Measurements from ENCODE around the gene CDKN2AIP. TPM values are rescaled to one million over a fixed set of nuclear protein-coding genes. Genes with fewer than 3 reads are reported as not detected.

CDKN2AIP gene
- total and polyA plus RNA-seq, 2 of the 4 experiments (the other 2 are of a cell fraction), result 11.0 to 16.8 TPM

DNA sequence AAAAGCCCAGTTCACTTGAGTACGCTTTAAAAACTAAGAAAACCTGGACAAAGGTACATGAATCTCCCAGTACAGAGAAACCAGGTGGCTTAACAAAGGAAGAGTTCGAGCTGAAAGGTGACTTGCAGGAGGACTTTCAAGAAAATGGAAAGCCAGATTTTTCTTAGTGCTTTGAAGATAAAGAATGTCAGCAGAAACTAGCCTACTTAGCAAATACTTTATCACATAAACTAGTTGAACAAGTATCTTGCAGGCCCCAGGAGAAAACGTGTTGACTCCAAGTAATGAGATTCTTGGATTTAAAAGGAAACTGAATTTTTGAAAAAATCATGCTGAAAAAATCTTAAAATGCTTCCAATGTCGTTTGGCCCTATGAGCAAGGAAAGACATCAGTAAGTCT lies 26.4 kb downstream of the CDKN2AIP start:
- no peak overlapping the region for H2BK120ac ChIP-seq (ENCODE audit: low read depth, low read length)
- H3K4me3 ChIP-seq (ENCODE audit: insufficient read depth, low read depth, low read length), result no peak overlapping the region
- H3K14ac ChIP-seq (replicated peaks; ENCODE audit: low read depth, low read length), result no peak overlapping the region
- no peaks in the 10 kb centered on the region for H3K9me1 ChIP-seq (ENCODE audit: insufficient read depth, low read length)
- H3K27me3 ChIP-seq (ENCODE audit: control insufficient read depth, insufficient read depth, low read length), result no peaks in the 10 kb centered on the region
- no peak overlapping the region for H4K8ac ChIP-seq (ENCODE audit: low read depth in 2 of 2, low read length in 2 of 2)
- intact Hi-C loops (cut with micrococcal nuclease) (loop anchor here (10.0 kb wide), 1 partner anchor 694 kb away; no protein-coding TSS in a partner anchor), in situ Hi-C loops (cut with MboI; ENCODE audit: low sequenced_read_pairs) (loop anchor here (5.0 to 10.0 kb wide), 2 partner anchors 134 to 191 kb away; no protein-coding TSS in a partner anchor), dilution Hi-C loops (cut with HindIII; ENCODE audit: low sequenced_read_pairs, unreplicated experiment) (no loop called here)
- WGBS, 2 experiments (ENCODE audit: extremely low coverage in 2 of 2, insufficient read length in 1 of 2), result no CpG with 5 or more reads among the region's 4 CpGs
- DNase-seq (no peak), ATAC-seq (ENCODE audit: low read depth) (no peak)
- H3K9ac ChIP-seq (ENCODE audit: low read depth, low read length), result no peak overlapping the region
- peaks cover 2% of the 10 kb centered on the region for H3K4me1 ChIP-seq (ENCODE audit: control insufficient read depth, insufficient read depth, low read length)
- H3K36me3 ChIP-seq (ENCODE audit: control insufficient read depth, insufficient read depth, low read length), result no peaks in the 10 kb centered on the region
- H4K5ac ChIP-seq (ENCODE audit: low read depth, low read length), result no peak overlapping the region
- H3K23ac ChIP-seq (ENCODE audit: low read depth, low read length), result no peak overlapping the region
- no peaks in the 10 kb centered on the region; the same call in 1 of the 2 replicates for H4K20me1 ChIP-seq (ENCODE audit: insufficient read depth, low read length)
- H3K4me2 ChIP-seq (ENCODE audit: low read depth, low read length), result no peak overlapping the region
- H2AK9ac ChIP-seq (replicated peaks; ENCODE audit: low read depth, low read length, poor library complexity), result no peak overlapping the region
- no peak overlapping the region for H2BK5ac ChIP-seq (ENCODE audit: low read depth, low read length, poor library complexity, severe bottlenecking)
- H3K9me3 ChIP-seq (ENCODE audit: control insufficient read depth, insufficient read depth, low read length), result no peaks in the 10 kb centered on the region
- H3K79me1 ChIP-seq (ENCODE audit: low read depth in 1 of 2, low read length in 2 of 2), result no peaks in the 10 kb centered on the region
- TF ChIP-seq RFX5 (IDR thresholded peaks at IDR 0.05; ENCODE audit: low read depth, low read length) (no peak), MXI1 (IDR thresholded peaks at IDR 0.05; ENCODE audit: borderline replicate concordance, low read depth, low read length) (no peak)
- H3K27ac ChIP-seq (ENCODE audit: insufficient read depth, low read length), result no peak overlapping the region
- H3K4ac ChIP-seq (ENCODE audit: low read depth, low read length), result no peak overlapping the region
- no peak overlapping the region for H2AK5ac ChIP-seq (ENCODE audit: low read depth, low read length)
- no peak overlapping the region for H2BK20ac ChIP-seq (ENCODE audit: low read depth, low read length)
- POLR2A ChIA-PET (ENCODE audit: unreplicated experiment), result no interaction called here
- H4K91ac ChIP-seq (ENCODE audit: insufficient read depth, low read depth, low read length), result no peak overlapping the region
- H3K18ac ChIP-seq (ENCODE audit: low read depth, low read length), result no peak overlapping the region
- no peak overlapping the region for H2BK15ac ChIP-seq (ENCODE audit: low read depth, low read length)
- CTCF ChIA-PET, result no interaction called here
- BruUV-seq (replicated peaks), result no TSS peak
- no peak overlapping the region for H3K56ac ChIP-seq (ENCODE audit: extremely low read depth, insufficient read depth, low read length)
- no peak overlapping the region for H2AFZ ChIP-seq (replicated peaks; ENCODE audit: low read length, poor library complexity)

All from IMR-90 (cell line).